HG03066 (cell line): ENCODE results near the gene MC1R.

Experiments
- ATAC-seq: cut with Tn5 transposase; IDR thresholded peaks from one replicate; pipeline ENCODE4 v1.9.1; 2021; ENCODE audit warnings: low read depth; ENCODE audit not compliant: unreplicated experiment

The MC1R gene

GRCh38 chr16:89895482-89896250 is 23.0 kb upstream of the MC1R start:
- ATAC-seq = no peak

- no peak for ATAC-seq
Measured at GRCh38 chr16:89897204-89897603, 21.5 kb upstream of the MC1R start.

GRCh38 chr16:89898201-89898967 is 20.3 kb upstream of the MC1R start:
- no peak for ATAC-seq

GRCh38 chr16:89899879-89900481 is 18.7 kb upstream of the MC1R start:
- no peak for ATAC-seq

- no peak for ATAC-seq
Measured at GRCh38 chr16:89900885-89901284, 17.8 kb upstream of the MC1R start.

- ATAC-seq = no peak
Measured at GRCh38 chr16:89902980-89903379, 15.7 kb upstream of the MC1R start.

GRCh38 chr16:89903908-89904515 is 14.7 kb upstream of the MC1R start:
- ATAC-seq = no peak

GRCh38 chr16:89904606-89905510 is 13.8 kb upstream of the MC1R start:
- no peak for ATAC-seq

- no peak for ATAC-seq
Measured at GRCh38 chr16:89905511-89906139, 13.0 kb upstream of the MC1R start.

GRCh38 chr16:89906140-89907025 is 12.3 kb upstream of the MC1R start:
- no peak for ATAC-seq

- ATAC-seq = no peak
Measured at GRCh38 chr16:89907055-89907814, 11.4 kb upstream of the MC1R start.

GRCh38 chr16:89908236-89908635 is 10.4 kb upstream of the MC1R start:
- ATAC-seq = no peak

- ATAC-seq = no peak
Measured at GRCh38 chr16:89909777-89910716, 8.6 kb upstream of the MC1R start.

- no peak for ATAC-seq
Measured at GRCh38 chr16:89910717-89911354, 7.8 kb upstream of the MC1R start.

GRCh38 chr16:89911375-89911774 is 7.3 kb upstream of the MC1R start:
- ATAC-seq = no peak

GRCh38 chr16:89912143-89912542 is 6.5 kb upstream of the MC1R start:
- ATAC-seq = no peak
